Measurements from ENCODE around the gene USP37.

DNA sequence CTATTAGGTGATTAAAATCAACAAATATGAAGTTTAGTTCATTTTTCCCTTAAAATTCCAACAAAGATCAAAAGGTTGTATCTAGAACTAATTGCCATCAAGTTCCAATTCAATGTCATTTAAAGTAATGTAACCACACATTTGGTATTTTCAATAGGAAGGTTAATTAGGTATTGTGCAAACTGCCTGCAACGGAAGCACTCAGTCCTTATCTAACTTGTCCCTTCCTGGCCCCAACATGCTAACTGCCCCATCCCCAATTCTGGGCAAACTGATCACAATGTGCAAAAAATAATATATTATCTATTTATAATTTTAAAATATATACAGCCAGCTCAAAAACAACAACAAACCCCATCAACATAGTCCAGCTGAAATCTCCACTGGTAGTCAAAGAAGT, 116.1 kb downstream of the USP37 start:
- TF ChIP-seq, protein P1, sequence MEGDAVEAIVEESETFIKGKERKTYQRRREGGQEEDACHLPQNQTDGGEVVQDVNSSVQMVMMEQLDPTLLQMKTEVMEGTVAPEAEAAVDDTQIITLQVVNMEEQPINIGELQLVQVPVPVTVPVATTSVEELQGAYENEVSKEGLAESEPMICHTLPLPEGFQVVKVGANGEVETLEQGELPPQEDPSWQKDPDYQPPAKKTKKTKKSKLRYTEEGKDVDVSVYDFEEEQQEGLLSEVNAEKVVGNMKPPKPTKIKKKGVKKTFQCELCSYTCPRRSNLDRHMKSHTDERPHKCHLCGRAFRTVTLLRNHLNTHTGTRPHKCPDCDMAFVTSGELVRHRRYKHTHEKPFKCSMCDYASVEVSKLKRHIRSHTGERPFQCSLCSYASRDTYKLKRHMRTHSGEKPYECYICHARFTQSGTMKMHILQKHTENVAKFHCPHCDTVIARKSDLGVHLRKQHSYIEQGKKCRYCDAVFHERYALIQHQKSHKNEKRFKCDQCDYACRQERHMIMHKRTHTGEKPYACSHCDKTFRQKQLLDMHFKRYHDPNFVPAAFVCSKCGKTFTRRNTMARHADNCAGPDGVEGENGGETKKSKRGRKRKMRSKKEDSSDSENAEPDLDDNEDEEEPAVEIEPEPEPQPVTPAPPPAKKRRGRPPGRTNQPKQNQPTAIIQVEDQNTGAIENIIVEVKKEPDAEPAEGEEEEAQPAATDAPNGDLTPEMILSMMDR (IDR thresholded peaks at IDR 0.05; ENCODE audit: low read depth, low read length) = no peak
- TF ChIP-seq EZH2phosphoT487 (IDR thresholded peaks at IDR 0.05; ENCODE audit: low read depth) = no peak
